BLaER1 (cell line): Measurements from ENCODE around the gene PMAIP1.
"Not testable (repeated sequence)": the region's sequence is repeated elsewhere in the genome, so short reads cannot be mapped to it uniquely, and the experiment has no call there.

Experiments
- H3K27ac ChIP-seq: shearing (Covaris generic); formaldehyde crosslinking; 2 replicates; pipeline ENCODE4 v1.8.1; 2022
- H3K27me3 ChIP-seq: shearing (Covaris generic); formaldehyde crosslinking; 2 replicates; pipeline ENCODE4 v1.8.1; 2022
- H3K36me3 ChIP-seq: shearing (Covaris generic); formaldehyde crosslinking; 2 replicates; pipeline ENCODE4 v1.8.1; 2022
- H3K4me1 ChIP-seq: shearing (Covaris generic); formaldehyde crosslinking; 2 replicates; pipeline ENCODE4 v1.8.1; 2022
- H3K4me2 ChIP-seq: shearing (Covaris generic); formaldehyde crosslinking; 2 replicates; pipeline ENCODE4 v1.8.1; 2022
- H3K4me3 ChIP-seq: shearing (Covaris generic); formaldehyde crosslinking; 2 replicates; pipeline ENCODE4 v1.8.1; 2022
- H3K9ac ChIP-seq: shearing (Covaris generic); formaldehyde crosslinking; 2 replicates; pipeline ENCODE4 v1.8.1; 2022
- H3K9me3 ChIP-seq: shearing (Covaris generic); formaldehyde crosslinking; 2 replicates; pipeline ENCODE4 v1.8.1; 2022
- H4K20me1 ChIP-seq: shearing (Covaris generic); formaldehyde crosslinking; 2 replicates; pipeline ENCODE4 v1.8.1; 2022
- Cebpa-rat ChIP-seq: shearing (Covaris generic); IDR thresholded peaks from 2 replicates; pipeline ENCODE4 v1.8.1; 2022

Gene PMAIP1

GRCh38 chr18:59899298-59900221 is at the start of gene PMAIP1:
Gene PMAIP1, plus strand, starts transcription at chr18:59899996. Its CDS starts 182 bp downstream, at chr18:59900178.
- H4K20me1 ChIP-seq, result peaks cover 35% of the 10 kb centered on the region
- H3K9me3 ChIP-seq, result no peaks in the 10 kb centered on the region
- peak within 1 kb of the TSS; percentile 84 for H3K4me2 ChIP-seq
- peak within 1 kb of the TSS; percentile 94 for H3K27ac ChIP-seq
- TF ChIP-seq Cebpa-rat, result no peak
- H3K36me3 ChIP-seq, result peaks cover 8% of the 10 kb centered on the region
- H3K27me3 ChIP-seq, result no peaks in the 10 kb centered on the region
- peaks cover 40% of the 10 kb centered on the region for H3K4me1 ChIP-seq
- peak within 1 kb of the TSS; percentile 94 for H3K4me3 ChIP-seq
- H3K9ac ChIP-seq, result peak within 1 kb of the TSS; percentile 97

GRCh38 chr18:59851784-59852399 is 47.9 kb upstream of the PMAIP1 start:
- no peaks in the 10 kb centered on the region for H3K36me3 ChIP-seq
- H3K27ac ChIP-seq, result no peak overlapping the region
- no peaks in the 10 kb centered on the region for H3K9me3 ChIP-seq
- H3K27me3 ChIP-seq, result no peaks in the 10 kb centered on the region
- no peak overlapping the region for H3K4me3 ChIP-seq
- no peaks in the 10 kb centered on the region for H4K20me1 ChIP-seq
- no peak for TF ChIP-seq Cebpa-rat
- no peak overlapping the region for H3K4me2 ChIP-seq
- no peaks in the 10 kb centered on the region for H3K4me1 ChIP-seq
- H3K9ac ChIP-seq, result no peak overlapping the region

- Histone ChIP-seq H3K36me3 (no peaks in the 10 kb centered on the region), H4K20me1 (no peaks in the 10 kb centered on the region), H3K4me3 (no peak overlapping the region), H3K27me3 (no peaks in the 10 kb centered on the region), H3K27ac (no peak overlapping the region), H3K9me3 (no peaks in the 10 kb centered on the region), H3K4me2 (no peak overlapping the region), H3K4me1 (peaks cover 4% of the 10 kb centered on the region), H3K9ac (no peak overlapping the region)
- no peak for TF ChIP-seq Cebpa-rat
Observed at GRCh38 chr18:59852548-59852947, 47.2 kb upstream of the PMAIP1 start.

GRCh38 chr18:59853380-59853779 is 46.4 kb upstream of the PMAIP1 start:
- no peak for TF ChIP-seq Cebpa-rat
- Histone ChIP-seq H3K4me2 (0 out of 2 replicates have a peak overlapping the region, but pooled peaks have one; percentile 18), H3K27ac (no peak overlapping the region), H3K9me3 (no peaks in the 10 kb centered on the region), H4K20me1 (no peaks in the 10 kb centered on the region), H3K4me3 (no peak overlapping the region), H3K4me1 (peaks cover 9% of the 10 kb centered on the region), H3K9ac (no peak overlapping the region), H3K36me3 (no peaks in the 10 kb centered on the region), H3K27me3 (no peaks in the 10 kb centered on the region)

- not testable (repeated sequence) for H3K4me3 ChIP-seq, H3K9ac ChIP-seq, H3K4me1 ChIP-seq, H3K27me3 ChIP-seq, H3K9me3 ChIP-seq, H4K20me1 ChIP-seq, H3K4me2 ChIP-seq, H3K36me3 ChIP-seq, H3K27ac ChIP-seq
Observed at GRCh38 chr18:59853988-59854387, 45.8 kb upstream of the PMAIP1 start.

- H3K4me2 ChIP-seq, result no peak overlapping the region
Observed at GRCh38 chr18:59861009-59861408, 38.8 kb upstream of the PMAIP1 start.

GRCh38 chr18:59861963-59862819 is 37.6 kb upstream of the PMAIP1 start:
- Histone ChIP-seq H3K4me2 (peak overlapping the region; percentile 43), H3K4me3 (no peak overlapping the region), H3K27ac (no peak overlapping the region), H3K9ac (no peak overlapping the region), H3K27me3 (no peaks in the 10 kb centered on the region), H3K9me3 (no peaks in the 10 kb centered on the region), H4K20me1 (no peaks in the 10 kb centered on the region), H3K4me1 (peaks cover 52% of the 10 kb centered on the region), H3K36me3 (no peaks in the 10 kb centered on the region)
- TF ChIP-seq Cebpa-rat, result no peak

More at GRCh38 chr18:59861009-59861408, 38.8 kb upstream of the PMAIP1 start:
- Histone ChIP-seq H3K4me3 (no peak overlapping the region), H3K4me1 (peaks cover 52% of the 10 kb centered on the region), H3K9me3 (no peaks in the 10 kb centered on the region), H3K36me3 (no peaks in the 10 kb centered on the region), H4K20me1 (no peaks in the 10 kb centered on the region), H3K9ac (no peak overlapping the region), H3K27me3 (no peaks in the 10 kb centered on the region), H3K27ac (no peak overlapping the region)
- no peak for TF ChIP-seq Cebpa-rat

- H3K4me1 ChIP-seq, result peaks cover 42% of the 10 kb centered on the region
- no peaks in the 10 kb centered on the region for H4K20me1 ChIP-seq
- H3K36me3 ChIP-seq, result no peaks in the 10 kb centered on the region
- no peak overlapping the region for H3K27ac ChIP-seq
- peaks cover 4% of the 10 kb centered on the region; the same call in 1 of the 2 replicates for H3K9me3 ChIP-seq
- H3K27me3 ChIP-seq, result no peaks in the 10 kb centered on the region
- no peak for TF ChIP-seq Cebpa-rat
- H3K4me2 ChIP-seq, result no peak overlapping the region
- no peak overlapping the region for H3K4me3 ChIP-seq
- no peak overlapping the region for H3K9ac ChIP-seq
Observed at GRCh38 chr18:59865241-59865986, 34.4 kb upstream of the PMAIP1 start.
